ENCODE results near the gene SLC10A3.

SLC10A3 gene, protein sequence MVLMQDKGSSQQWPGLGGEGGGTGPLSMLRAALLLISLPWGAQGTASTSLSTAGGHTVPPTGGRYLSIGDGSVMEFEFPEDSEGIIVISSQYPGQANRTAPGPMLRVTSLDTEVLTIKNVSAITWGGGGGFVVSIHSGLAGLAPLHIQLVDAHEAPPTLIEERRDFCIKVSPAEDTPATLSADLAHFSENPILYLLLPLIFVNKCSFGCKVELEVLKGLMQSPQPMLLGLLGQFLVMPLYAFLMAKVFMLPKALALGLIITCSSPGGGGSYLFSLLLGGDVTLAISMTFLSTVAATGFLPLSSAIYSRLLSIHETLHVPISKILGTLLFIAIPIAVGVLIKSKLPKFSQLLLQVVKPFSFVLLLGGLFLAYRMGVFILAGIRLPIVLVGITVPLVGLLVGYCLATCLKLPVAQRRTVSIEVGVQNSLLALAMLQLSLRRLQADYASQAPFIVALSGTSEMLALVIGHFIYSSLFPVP

DNA sequence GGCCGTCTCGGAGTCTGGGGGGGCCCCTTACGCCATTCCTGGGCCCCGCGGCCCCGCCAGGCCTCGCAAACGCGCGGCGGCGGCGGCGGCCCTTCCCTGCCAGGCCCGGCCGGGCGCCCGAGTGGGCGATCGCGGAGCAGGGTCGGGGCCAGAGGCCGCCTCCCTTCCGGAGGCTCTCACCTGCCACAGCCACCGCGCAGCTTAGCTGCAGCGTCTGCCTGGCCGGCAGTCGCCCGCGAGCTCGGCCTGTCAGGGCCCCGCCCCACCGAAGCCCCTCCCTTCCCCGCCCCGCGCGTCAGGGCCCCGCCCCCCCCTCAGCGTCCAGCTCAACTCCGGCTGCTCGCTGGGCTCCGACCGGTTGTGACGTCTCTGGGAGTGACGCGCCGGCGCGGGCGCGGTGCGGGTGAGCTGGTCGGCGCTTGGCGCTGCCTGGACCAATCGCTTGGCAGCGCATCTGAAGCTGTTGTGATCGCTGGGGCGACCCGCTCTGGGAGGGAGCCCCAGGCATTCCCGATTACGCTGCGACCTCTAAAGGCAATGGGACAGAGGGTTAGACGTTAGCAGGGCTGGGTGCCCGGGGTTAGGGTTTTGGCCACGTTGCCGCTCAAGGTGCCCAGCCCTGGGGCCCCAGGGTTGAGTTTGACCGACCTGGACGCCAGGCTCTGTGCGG lies at the start of gene SLC10A3:
Gene SLC10A3 (minus strand): TSS at position 216 of the 670 bp plus-strand sequence. CDS start 1,689 bp downstream, outside the sequence.
- peak; percentile 79 to 80 for DNase-seq (ENCODE audit: low read depth in 2 of 2)

DNA sequence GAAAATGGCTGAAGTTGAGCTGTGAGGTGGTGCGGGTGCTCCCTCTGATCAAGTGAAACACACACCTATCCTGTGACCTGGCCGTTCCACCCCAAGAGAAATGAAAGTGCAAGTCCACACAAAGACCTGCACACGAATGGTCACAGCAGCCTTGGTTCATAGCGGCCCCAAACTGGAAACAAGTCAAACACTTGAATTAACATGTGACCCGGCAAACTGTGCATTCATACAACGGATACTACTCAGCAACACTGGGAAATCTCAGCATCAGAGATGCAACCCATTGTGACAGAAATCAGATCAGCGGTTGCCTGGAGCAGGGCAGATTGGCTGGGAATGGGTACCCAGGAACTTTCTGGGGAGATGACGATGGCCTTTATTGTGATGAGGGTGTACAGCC lies 48.6 kb upstream of the SLC10A3 start:
- no peak for DNase-seq (ENCODE audit: low read depth in 2 of 2)

DNA sequence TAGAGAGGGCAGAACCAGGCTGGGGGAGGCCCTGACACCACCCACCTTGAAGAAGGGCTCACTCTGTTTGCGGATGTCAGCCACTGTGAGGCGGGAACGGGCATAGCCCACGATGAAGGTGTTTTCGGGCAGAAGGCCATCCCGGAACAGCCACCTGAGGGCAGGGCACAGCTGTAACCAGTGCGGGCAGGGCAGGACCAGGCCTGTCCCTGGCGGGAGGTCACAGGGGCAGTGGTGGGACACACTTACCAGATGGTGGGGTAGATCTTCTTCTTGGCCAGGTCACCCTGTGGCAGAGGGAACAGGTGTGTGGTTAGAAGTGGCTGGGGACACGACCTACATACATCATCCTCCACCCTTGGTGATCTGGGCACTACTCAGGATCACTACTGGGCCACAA lies 45.5 kb upstream of the SLC10A3 start:
- DNase-seq (ENCODE audit: low read depth in 2 of 2): no peak

DNA sequence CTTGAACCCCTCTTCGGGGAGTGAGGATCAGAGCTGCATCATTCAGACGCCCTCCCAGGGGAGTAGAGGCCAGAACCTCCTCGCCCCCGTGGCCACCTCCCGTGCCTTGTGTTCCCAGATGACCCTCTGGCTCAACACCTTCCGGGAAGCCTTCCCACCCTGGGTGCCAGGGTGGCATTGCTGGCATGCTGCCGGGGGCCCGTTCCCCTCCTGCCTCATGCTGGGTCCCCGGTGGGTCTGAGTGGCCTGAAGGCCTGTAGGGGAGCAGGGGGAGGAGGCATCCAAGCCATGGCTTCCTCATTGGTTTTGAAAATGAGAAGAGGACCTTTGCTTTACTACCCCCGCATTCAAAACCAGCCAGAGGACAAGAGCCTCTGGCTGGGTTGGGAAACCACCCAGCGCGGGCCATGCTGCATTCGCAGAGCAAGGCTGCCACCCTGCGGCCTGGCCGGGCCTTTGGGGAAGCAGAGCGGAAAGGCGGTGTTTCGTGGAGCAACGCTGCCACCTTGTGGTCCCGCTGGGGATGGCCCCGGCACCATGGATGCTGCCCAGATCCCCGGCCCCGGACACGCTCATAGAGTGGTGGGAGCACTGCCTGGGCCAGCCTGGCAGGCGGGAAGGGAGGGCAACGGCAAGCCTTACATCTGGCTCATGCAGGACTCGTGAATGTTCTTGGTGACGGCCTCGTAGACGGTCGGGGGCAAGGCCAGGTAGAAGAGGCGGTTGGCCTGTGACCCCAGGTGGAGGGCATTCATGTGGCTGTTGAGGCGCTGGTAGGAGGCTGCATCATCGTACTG lies 44.3 kb upstream of the SLC10A3 start:
- peak; percentile 42 to 52 for DNase-seq (ENCODE audit: low read depth in 2 of 2)

DNA sequence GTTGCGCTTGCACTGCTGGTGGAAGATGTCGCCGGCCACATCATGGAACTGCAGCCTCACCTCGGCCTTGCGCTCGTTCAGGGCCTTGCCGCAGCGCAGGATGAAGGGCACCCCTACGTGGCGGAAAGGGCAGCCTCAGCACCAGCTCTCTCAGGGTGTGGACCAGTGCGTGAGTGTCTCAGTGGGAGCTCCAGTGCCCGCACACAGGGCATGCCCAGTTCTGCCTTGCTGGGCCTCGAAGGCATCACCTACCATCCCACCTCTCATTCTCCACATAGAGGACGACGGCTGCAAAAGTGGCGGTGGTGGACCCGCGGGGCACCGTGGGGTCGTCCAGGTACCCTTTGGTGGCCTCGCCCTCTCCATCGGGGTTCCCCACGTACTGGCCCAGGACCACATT lies 42.3 kb upstream of the SLC10A3 start:
- no peak for DNase-seq (ENCODE audit: low read depth in 2 of 2)

DNA sequence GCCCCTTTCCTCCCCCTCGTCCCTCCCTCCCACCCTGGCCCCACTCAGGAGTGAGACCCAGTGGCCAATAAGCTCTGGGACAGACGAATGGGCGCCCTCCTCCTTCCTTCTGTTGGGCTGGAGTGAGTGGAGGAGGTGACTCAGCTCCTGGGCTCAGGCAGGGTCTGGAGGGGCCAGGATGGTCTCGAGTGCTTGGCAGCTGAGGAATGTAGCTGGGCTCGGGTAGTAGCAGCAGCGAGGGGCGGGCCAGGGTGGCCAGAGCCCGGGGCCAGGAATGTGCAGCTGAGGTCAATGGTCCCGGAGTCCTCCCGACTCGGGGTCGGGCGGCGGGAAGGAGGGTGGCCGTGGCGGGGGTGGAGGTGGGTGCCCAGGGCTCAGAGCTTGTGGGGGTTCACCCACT lies 41.2 kb upstream of the SLC10A3 start:
- no peak for DNase-seq (ENCODE audit: low read depth in 2 of 2)

DNA sequence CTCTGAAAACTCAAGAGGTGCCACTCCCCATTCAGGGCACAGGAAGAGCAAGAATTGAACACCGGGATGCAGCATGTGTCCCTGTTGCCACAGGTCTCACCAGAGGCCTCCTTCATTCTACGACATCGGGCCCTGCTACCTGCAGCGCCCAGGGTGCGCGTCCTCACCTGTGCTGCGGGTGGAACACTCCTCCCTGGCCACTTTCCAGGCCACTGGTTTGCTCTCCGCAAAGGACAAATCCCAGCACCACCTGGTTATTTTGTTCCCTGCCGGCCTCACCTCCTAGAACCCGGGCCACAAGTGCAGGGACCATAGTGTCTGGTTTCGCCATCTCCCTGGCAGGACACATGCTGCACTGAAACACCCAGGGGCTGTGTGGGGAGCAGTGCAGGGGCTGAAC lies 39.9 kb upstream of the SLC10A3 start:
- DNase-seq (ENCODE audit: low read depth in 2 of 2): no peak

DNA sequence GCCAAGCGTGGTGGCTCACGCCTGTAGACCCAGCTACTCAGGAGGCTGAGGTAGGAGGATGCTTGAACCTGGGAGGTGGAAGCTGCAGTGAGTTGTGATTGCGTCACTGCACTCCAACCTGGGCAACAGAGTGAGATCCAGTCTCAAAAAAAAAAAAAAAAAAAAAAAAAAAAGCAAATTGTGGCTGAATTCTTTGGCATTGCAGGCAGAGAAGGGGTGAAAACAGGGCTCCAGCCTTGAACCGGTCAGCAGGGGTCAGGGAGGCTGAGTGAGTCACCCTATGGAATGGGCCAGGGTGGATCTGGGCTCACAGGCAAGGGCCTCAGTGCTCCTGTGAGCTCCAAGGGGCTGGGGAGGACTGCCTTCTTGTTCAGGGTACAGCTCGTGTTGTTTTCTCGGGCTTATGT lies 38.8 kb upstream of the SLC10A3 start:
- no peak for DNase-seq (ENCODE audit: low read depth in 2 of 2)

DNA sequence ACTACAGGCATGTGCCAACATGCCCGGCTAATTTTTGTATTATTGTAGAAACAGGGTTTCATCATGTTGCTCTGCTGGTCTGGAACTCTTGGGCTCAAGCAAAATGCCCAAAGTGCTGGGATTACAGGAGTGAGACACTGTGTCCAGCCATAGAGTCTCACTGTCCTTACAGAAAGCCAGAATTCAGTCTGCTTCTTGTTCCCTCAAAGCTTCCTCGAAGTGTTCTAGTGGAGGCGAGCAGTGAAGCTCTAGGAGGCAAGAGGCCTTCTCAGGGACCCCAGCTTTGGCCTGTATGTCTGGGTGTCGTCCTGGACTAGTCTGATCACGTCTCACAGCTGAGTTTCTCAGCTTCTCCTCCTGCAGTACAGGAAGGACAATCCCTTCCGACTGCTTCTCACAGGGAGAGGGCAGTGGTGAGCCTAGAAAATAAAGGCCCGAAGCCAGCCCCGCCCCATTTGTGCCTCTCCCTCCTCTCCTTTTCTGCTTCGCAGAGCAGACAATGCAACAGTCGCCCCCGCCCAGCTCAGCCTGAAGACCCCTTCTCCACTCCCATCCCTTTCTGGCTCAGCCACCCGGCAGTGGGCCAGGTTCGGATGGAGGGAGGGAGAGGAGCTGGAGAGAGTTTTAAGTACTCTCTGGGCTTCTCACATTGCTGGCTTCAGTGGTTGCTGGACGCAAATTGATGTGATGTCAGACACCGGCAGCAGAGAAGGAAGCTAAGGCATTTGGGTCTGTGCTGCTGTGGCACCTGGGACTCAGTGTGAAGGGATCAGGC lies 36.7 kb upstream of the SLC10A3 start:
- peak; percentile 45 to 47 for DNase-seq (ENCODE audit: low read depth in 2 of 2)

DNA sequence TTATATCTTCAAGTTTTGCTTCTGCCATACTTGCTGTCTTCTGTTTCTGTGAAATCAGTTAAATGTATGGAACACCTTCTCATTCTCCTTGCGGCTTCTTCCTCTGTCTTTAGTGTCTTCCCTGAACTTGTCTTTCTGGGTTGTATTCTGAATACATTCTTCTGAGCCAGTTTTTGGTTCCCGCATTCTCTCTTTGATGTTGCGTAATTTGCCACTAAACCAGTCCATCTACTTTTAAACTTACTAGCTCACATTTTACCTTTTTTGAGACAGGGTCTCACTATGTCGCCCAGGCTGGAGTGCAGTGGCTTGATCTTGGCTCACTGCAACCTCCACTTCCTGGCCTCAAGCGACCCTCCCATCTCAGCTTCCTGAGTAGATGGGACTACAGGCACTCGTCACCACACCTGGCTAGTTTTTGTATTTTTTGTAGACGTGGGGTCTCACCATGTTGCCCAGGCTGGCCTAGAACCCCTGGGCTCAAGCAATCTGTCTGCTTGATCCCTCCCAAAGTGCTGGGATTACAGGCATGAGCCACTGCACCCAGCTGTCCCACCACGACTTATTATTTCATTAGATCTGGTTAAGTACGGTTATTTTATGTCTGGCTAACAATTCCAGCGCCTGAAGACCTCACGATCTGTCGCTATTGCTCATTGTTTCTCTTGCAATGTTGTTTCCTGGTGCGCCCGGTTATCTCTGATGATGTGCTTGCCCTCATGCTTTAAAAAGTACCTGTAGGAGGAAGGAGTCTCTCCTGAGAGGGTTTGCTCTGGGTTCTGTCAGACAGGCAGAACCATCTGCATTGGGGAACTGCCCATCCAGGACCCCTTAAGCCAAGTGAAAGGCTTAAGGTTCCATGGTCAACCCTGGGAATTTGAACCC lies 35.4 kb upstream of the SLC10A3 start:
- DNase-seq (ENCODE audit: low read depth in 2 of 2): no peak

DNA sequence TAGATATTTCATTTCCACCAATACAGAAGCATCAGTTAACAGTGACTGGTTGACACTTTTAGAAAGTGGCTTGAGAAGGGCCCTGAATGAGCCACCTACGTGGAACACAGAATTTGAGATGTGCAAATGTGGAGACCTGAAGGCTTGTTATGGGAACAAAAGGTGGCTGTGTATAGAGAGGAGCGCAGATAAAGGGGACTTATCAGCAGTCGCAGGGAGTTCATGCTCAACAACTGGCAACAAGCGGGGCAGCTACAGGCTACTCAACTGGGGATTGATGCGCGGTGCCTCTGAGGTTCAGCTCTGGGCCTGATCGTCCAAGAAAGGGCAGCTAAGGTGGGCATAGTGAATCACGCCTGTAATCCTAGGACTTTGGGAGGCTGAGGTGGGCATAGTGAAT lies 29.0 kb upstream of the SLC10A3 start:
- DNase-seq (ENCODE audit: low read depth in 2 of 2): no peak

DNA sequence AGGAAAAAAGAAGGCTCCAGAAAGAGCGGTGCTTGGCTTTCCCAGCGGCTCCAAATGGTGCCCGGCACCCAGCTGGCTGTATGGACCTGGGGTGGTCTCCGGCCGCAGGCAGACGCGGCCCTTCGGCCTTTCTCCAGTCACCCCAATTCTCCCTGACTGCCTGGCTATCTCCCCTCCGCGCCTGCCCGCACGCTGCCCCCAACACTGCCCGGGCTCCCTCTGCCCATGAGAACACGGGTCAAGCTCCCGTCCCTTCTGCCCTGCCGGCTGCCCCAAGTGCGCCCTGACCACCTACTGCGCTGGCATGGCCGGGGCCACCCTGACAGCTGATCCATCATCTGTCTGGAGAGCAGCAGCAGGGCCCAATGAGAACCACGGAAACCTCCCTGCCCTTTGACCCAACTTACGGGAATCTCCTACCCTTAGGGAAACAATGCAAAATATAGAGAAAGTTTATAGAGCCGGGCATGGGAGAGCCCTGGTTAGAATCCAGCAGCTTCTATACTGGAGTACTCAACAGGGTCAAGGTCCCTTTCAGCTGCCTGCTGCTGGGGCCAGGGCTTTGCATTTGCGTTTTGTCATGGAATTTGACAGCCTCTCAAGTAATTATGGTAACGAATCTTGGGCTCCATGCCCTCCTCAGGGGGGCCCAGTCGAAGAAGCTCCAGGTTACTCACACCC lies 26.8 kb upstream of the SLC10A3 start:
- DNase-seq (ENCODE audit: low read depth in 2 of 2): no peak

DNA sequence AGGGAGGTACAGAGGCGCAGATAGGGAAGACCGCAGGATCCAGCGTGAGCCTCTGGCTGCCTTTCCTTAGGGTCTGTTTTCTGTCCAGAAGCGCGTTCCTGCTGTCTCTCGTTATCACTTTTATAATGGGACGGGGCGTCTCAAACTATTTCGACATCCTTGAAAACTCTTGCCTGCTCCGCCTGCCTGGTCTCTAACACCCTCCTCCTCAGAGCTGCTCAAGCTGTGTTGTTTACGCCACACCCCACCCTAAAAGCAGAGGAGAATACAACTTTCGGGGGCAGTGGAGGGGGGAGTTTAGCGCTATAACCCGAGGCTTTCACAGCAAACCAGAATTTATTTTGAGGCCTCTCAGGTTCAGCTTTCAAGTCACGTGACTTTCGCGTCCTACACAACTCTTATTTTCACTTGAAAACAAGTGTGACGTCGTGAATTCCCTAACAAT lies 26.2 kb upstream of the SLC10A3 start:
- peak; percentile 21 to 23 for DNase-seq (ENCODE audit: low read depth in 2 of 2)

DNA sequence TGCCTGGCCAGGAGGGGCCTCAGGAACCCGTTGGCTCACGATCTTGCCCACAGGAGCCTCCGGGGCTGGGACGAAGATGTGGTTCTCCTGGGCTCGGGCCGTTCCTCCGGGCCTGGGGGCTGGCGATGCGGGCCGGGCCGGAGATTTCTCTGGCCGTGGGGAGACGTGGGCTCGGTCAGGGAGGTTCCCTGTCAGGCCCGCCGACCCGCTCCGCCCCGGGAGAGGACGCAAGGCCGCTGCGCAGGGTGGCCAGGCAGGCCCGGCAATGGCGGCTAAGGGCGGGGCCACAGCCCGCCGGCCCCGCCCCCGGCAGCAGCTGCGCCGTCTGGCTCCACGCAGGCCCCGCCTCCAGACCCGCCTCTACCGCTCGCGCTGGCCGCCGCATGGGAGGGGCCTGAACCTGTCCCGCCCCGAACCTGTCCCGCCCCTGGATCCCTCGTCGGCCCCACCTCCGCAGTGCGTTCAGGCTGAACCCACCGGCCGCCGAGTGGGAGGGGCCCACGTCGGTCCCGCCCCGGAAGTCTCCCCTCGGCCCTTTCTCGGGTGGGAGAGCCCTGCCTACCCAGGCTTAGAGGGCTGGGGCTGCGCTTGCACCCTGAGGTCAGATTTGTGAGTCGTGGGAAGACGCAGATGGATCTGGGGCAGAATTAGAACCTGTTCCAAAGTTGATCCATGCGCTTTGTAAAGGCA lies 25.7 kb upstream of the SLC10A3 start, which contains the start of gene FAM3A:
Gene FAM3A (minus strand): TSS at position 267 of the 690 bp plus-strand sequence. CDS start 460 bp downstream, outside the sequence.
- peak; percentile 65 to 71 for DNase-seq (ENCODE audit: low read depth in 2 of 2)

DNA sequence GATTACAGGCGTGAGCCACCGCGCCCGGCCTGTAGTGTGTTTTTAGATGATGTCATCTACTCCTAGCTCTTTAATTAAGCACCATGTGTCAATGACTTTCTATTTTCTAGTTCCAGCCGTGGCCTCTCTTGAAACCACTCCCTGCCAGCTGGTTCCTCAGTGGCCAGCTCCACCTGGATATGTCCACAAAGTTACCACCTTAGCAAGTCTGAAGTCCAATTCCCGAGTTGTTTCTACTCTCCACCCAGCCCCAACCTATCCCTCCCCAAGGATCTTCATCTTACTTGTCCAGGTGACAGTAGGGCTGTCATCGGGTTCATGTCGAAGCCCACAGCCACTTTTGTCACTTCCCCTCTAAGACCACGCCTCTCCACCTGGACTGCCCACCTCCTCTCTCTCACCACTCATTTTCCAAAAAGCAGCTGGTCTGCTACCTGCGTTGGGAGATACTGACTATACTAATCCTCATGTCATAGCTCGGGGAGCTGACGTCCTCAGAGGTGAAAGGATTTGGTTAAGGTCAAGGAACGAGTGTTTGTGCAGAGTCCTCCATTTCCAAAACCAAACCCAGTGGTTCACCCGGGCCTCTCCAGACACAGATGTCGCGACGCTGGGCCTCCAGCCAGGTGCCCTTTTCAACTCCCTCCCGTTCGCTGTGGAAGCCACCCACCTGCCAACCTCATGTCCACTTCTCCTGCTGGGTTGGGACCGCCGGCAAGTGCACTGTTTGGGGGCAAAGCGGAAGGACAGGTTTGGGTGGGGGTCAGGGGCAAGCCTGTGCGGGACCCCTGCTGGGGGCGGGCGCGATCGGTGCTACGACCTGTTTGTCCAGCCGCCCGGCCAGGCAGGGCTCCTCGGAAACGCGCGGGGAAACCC lies 24.9 kb upstream of the SLC10A3 start:
- no peak for DNase-seq (ENCODE audit: low read depth in 2 of 2)

DNA sequence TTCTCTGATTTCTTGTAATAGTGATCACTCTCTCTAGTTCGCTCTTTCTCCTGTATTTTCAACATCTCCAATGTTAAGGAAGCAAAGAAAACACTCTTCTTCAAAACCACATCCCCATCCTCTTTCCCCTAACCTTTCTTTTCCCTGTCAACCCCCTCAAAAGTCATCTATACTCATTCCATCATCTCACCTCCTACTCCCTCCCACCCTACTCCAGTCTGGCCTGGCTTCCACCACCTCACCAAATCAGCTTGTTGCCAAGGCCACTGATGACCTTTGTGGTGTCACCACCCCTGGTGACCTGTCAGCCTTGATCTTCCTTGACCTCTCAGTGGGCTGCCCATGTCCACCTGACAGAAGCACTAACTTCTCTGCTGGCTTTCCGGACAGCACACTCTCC lies 23.3 kb upstream of the SLC10A3 start:
- DNase-seq (ENCODE audit: low read depth in 2 of 2): no peak

DNA sequence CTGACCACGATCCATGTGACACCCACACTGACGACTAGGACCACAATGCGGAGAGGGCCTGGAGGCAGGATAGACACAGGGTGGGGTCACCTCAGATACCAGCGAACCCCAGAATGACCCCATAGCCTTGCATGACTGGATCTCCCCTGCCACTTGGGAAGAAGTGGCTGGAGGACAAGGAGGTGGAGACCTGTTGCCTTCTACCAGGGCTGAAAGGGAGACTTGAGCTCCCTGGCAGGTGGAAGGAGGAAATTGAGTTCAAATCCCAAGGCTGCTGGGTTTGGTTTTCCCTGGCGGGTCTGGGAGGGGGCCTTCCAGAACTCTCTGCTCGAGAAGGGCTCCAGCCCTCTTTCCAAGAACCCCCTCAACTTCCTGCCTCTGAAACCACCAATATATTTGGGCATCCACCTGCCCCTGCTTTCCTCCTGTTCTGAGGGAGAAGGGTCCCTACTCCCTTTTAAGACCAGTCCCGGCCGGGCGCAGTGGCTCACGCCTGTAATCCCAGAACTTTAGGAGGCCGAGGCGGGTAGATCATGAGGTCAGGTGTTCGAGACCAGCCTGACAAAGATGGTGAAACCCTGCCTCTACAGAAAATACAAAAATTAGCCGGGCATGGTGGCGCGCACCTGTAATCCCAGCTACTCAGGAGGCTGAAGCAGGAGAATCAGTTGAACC lies 22.6 kb upstream of the SLC10A3 start:
- no peak for DNase-seq (ENCODE audit: low read depth in 2 of 2)

DNA sequence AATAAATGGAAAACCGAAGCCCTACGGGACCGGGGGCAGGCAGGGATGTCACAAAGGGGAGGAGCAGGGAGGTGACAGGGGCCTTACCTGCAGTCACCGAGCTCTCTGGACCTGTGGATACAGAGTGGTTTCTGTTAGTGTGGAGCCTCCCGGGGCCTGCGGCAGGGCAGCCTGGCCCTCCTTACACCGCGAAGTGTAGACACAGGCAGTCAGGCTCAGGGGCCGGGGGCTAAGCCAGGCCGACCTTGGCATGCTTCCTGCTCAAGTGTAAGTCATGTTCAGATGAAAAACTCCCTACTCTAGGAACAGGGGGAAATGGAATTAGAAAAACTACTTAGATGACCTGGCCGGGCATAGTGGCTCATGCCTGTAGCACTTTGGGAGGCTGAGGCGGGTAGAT lies 21.3 kb upstream of the SLC10A3 start:
- DNase-seq (ENCODE audit: low read depth in 2 of 2): no peak

Data from fibroblast of skin of left quadriceps (primary cell).